PC-3 (cell line): Measurements from ENCODE around the gene PHF11. TPM values are rescaled to one million over a fixed set of nuclear protein-coding genes. Genes with fewer than 3 reads are reported as not detected.
A peak's percentile ranks its signal among the peaks of the same experiment; 100 is the strongest.

Experiments
- ATAC-seq: fragments of 200-7000 bp; cut with Tn5 transposase; 2 replicates; pipeline ENCODE4 v1.9.1; 2020; ENCODE audit warnings: mild to moderate bottlenecking, moderate library complexity
- BruUV-seq: library from RNA; stranded (reverse); fragments of 400-500 nt; replicated peaks from 2 replicates; lab custom pipeline; 2021; lab: Mats Ljungman, UMichigan
- CTCF ChIA-PET: fragments of 300-600 bp; sonication (Branson Sonifier 250); formaldehyde crosslinking; loops from one replicate; lab custom pipeline; 2022; ENCODE audit warnings: antibody characterized with exemption; lab: Charles Lee
- POLR2A ChIA-PET: fragments of 300-600 bp; sonication (Branson Sonifier 250); formaldehyde crosslinking; loops from one replicate; lab custom pipeline; 2022; ENCODE audit warnings: antibody characterized with exemption; ENCODE audit not compliant: unreplicated experiment; lab: Charles Lee
- DNase-seq: peaks from one replicate; pipeline ENCODE4 v3.0.0-alpha.2; 2015
- H2AFZ ChIP-seq: fragments of 300-600 bp; sonication (generic); 2 replicates; pipeline ENCODE4 v1.6.0; 2016; ENCODE audit warnings: antibody characterized with exemption, low read length
- H3F3A ChIP-seq: fragments of 300-600 bp; sonication (generic); one replicate; pipeline ENCODE4 v1.6.0; 2017; ENCODE audit warnings: antibody characterized with exemption, low read length, control low read depth, mild to moderate bottlenecking; ENCODE audit not compliant: unreplicated experiment
- H3K27ac ChIP-seq: fragments of 300-600 bp; sonication (generic); 2 replicates; pipeline ENCODE4 v1.5.1; 2016; ENCODE audit warnings: mild to moderate bottlenecking, low read length
- H3K27me3 ChIP-seq: fragments of 300-600 bp; sonication (generic); 2 replicates; pipeline ENCODE4 v1.6.1; 2016; ENCODE audit warnings: low read length, mixed read lengths
- H3K36me3 ChIP-seq: fragments of 300-600 bp; sonication (generic); 2 replicates; pipeline ENCODE4 v1.6.1; 2016; ENCODE audit warnings: low read depth, mixed run types, low read length, mixed read lengths
- H3K4me1 ChIP-seq: fragments of 300-600 bp; sonication (generic); 2 replicates; pipeline ENCODE4 v1.5.1; 2016; ENCODE audit warnings: low read length; ENCODE audit not compliant: insufficient read depth
- H3K4me2 ChIP-seq: fragments of 300-600 bp; sonication (generic); 2 replicates; pipeline ENCODE4 v1.6.0; 2016; ENCODE audit warnings: low read length
- H3K4me3 ChIP-seq: fragments of 300-600 bp; sonication (generic); 2 replicates; pipeline ENCODE4 v1.5.1; 2016; ENCODE audit warnings: mild to moderate bottlenecking, low read length, mixed read lengths
- H3K79me2 ChIP-seq: fragments of 300-600 bp; sonication (generic); 2 replicates; pipeline ENCODE4 v1.6.1; 2017; ENCODE audit warnings: low read length, mixed read lengths
- H3K9ac ChIP-seq: fragments of 300-600 bp; sonication (generic); 2 replicates; pipeline ENCODE4 v1.6.0; 2016; ENCODE audit warnings: mild to moderate bottlenecking, low read length
- H3K9me2 ChIP-seq: fragments of 300-600 bp; sonication (generic); replicated peaks from 2 replicates; pipeline ENCODE4 v1.6.1; 2016; ENCODE audit warnings: mixed run types, low read length, mixed read lengths
- H3K9me3 ChIP-seq: fragments of 300-600 bp; sonication (generic); 2 replicates; pipeline ENCODE4 v1.6.1; 2016; ENCODE audit warnings: low read length, mixed read lengths
- H4K20me1 ChIP-seq: fragments of 300-600 bp; sonication (generic); 2 replicates; pipeline ENCODE4 v1.6.1; 2016; ENCODE audit warnings: low read length, mixed read lengths
- EZH2 ChIP-seq: fragments of 300-600 bp; sonication (generic); IDR thresholded peaks from one replicate; pipeline ENCODE4 v1.6.1; 2017; ENCODE audit warnings: antibody characterized with exemption, mild to moderate bottlenecking, low read length; ENCODE audit not compliant: unreplicated experiment
- EZH2phosphoT487 ChIP-seq: fragments of 300-600 bp; sonication (generic); IDR thresholded peaks from 2 replicates; pipeline ENCODE4 v1.6.1; 2018; ENCODE audit warnings: mild to moderate bottlenecking, antibody characterized with exemption, low read length, borderline replicate concordance
- intact Hi-C: fragments of 100-400 bp; cut with micrococcal nuclease; formaldehyde crosslinking; loops from 2 replicates; pipeline ENCODE4 v1.9.0; 2023
- total RNA-seq: library from RNA; depleted of rRNA; stranded (reverse); fragments of >200 nt; gene quantifications from 2 replicates; pipeline ENCODE4 v1.2.3, GENCODE V29; 2014
- TF ChIP-seq, protein P1 (sequence below): fragments of 300-600 bp; sonication (generic); conservative IDR thresholded peaks from 2 replicates; pipeline ENCODE4 v1.5.1; 2017; ENCODE audit warnings: antibody characterized with exemption, low read depth, mild to moderate bottlenecking, low read length

PHF11 gene
- total RNA-seq, 1 experiment from 2014 or later: 7.9 TPM

DNA sequence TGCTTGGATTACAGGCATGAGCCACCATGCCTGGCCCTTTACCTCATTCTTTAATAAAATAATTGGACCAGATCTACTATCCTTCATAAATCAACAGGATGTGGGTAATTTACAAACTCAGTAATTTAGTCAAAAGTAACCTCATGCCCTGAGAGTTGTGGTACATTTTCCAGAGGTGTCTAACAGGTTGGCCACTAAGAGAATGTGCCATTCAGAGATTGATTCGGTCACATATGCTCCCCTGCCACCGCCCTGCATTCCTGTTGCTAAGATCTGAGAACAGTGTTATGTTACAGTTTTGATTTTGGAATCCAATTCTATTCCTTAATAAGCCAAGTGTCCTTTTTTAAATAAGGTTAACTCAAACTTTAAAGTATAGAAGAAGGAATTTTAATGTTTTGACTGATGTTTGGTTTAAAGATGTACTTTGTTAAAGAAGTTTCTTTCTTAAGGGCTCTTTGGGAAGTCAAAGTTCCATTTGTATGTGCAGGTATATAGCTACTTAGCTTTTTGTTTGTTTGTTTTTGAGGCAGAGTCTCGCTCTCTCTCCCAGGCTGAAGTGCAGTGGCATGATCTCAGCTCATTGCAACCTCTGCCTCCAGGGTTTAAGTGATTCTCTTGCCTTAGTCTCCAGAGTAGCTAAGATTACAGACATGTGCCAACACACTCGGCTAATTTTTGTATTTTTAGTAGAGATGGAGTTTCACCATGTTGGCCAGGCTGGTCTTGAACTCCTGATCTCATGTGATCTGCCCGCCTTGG, 29.2 kb downstream of the PHF11 start:
- intact Hi-C loops: loop anchor here (10.0 kb wide), 1 partner anchor 80 kb away; no protein-coding TSS in a partner anchor
- no peak overlapping the region for H3K27ac ChIP-seq
- CTCF ChIA-PET: interaction anchor here (0.6 kb wide), 1 partner anchor 77 kb away, joined by 5 read pairs; no protein-coding TSS in a partner anchor

DNA sequence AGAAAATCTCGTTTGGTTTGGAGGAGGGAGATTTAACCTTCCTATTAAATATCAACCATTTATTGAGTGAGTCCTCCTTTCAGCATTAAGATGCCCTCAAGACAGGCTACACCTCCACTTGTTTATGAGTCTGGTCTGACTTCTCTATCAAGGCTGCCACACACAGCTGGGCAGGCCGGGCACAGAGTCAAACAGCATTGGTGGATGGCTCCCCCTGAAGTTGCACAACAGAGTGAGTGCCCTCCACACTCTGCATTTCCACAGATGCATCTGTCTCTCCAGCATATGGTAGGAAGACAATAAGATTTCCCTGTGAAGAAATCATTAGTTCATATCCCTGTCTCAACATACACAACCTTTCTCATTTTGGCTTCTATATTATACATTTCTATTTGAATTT, 31.4 kb downstream of the PHF11 start:
- no peak for ATAC-seq
- Histone ChIP-seq H3K36me3 (no peaks in the 10 kb centered on the region), H3K4me1 (no peaks in the 10 kb centered on the region), H3K9ac (no peak overlapping the region), H4K20me1 (no peaks in the 10 kb centered on the region), H3K4me3 (no peak overlapping the region), H3K79me2 (no peaks in the 10 kb centered on the region), H2AFZ (no peak overlapping the region), H3K27ac (no peak overlapping the region), H3K27me3 (no peaks in the 10 kb centered on the region), H3K9me3 (no peaks in the 10 kb centered on the region), H3K9me2 (no peaks in the 10 kb centered on the region), H3F3A (no peaks in the 10 kb centered on the region), H3K4me2 (no peak overlapping the region)
- no peak for DNase-seq
- intact Hi-C loops: loop anchor here (10.0 kb wide), 1 partner anchor 78 kb away; no protein-coding TSS in a partner anchor
- no TSS peak for BruUV-seq
- TF ChIP-seq EZH2phosphoT487 (no peak), EZH2 (no peak)
- TF ChIP-seq, protein P1, sequence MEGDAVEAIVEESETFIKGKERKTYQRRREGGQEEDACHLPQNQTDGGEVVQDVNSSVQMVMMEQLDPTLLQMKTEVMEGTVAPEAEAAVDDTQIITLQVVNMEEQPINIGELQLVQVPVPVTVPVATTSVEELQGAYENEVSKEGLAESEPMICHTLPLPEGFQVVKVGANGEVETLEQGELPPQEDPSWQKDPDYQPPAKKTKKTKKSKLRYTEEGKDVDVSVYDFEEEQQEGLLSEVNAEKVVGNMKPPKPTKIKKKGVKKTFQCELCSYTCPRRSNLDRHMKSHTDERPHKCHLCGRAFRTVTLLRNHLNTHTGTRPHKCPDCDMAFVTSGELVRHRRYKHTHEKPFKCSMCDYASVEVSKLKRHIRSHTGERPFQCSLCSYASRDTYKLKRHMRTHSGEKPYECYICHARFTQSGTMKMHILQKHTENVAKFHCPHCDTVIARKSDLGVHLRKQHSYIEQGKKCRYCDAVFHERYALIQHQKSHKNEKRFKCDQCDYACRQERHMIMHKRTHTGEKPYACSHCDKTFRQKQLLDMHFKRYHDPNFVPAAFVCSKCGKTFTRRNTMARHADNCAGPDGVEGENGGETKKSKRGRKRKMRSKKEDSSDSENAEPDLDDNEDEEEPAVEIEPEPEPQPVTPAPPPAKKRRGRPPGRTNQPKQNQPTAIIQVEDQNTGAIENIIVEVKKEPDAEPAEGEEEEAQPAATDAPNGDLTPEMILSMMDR: no peak
- ChIA-PET POLR2A (no interaction called here), CTCF (no interaction called here)

More for the DNA sequence above, 29.2 kb downstream of the PHF11 start:
- Histone ChIP-seq H3K4me3 (no peak overlapping the region), H3K79me2 (no peaks in the 10 kb centered on the region), H3K9me2 (no peaks in the 10 kb centered on the region), H4K20me1 (no peaks in the 10 kb centered on the region), H3K36me3 (no peaks in the 10 kb centered on the region), H3K9me3 (no peaks in the 10 kb centered on the region), H3K4me1 (no peaks in the 10 kb centered on the region), H3F3A (no peaks in the 10 kb centered on the region), H2AFZ (no peak overlapping the region), H3K9ac (no peak overlapping the region), H3K4me2 (no peak overlapping the region), H3K27me3 (no peaks in the 10 kb centered on the region)
- peak; percentile 11 for DNase-seq
- POLR2A ChIA-PET: no interaction called here
- ATAC-seq: peak; percentile 72
- no TSS peak for BruUV-seq
- TF ChIP-seq EZH2phosphoT487 (no peak), EZH2 (no peak)

DNA sequence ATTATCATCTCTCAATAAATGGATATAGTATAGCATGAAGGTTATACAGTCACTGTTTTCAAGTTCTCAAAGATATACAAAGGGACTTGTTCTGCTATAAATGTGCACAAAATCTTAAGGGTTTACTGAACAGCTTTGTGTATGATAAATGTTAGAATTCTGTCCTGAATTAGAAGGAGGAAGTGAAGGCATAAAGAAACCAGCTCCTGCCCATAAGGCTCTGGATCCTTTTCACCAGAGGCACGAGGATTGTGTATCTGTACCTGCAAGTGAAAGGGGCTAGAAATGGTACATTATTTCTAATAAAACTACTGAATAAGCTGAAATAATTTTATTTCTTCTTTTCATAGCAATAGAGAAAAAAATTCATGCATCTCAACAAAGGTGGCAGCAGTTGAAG, 32.4 kb downstream of the PHF11 start:
- no peaks in the 10 kb centered on the region for H3K27me3 ChIP-seq
- DNase-seq (no peak), ATAC-seq (no peak)
- no TSS peak for BruUV-seq
- no peak overlapping the region for H3K4me2 ChIP-seq
- no peaks in the 10 kb centered on the region for H3K79me2 ChIP-seq
- H3K4me1 ChIP-seq: no peaks in the 10 kb centered on the region
- H3F3A ChIP-seq: no peaks in the 10 kb centered on the region
- POLR2A ChIA-PET: no interaction called here
- no peak overlapping the region for H3K9ac ChIP-seq
- H3K9me2 ChIP-seq: no peaks in the 10 kb centered on the region
- H3K36me3 ChIP-seq: no peaks in the 10 kb centered on the region
- TF ChIP-seq, protein P1: no peak
- TF ChIP-seq EZH2: no peak
- TF ChIP-seq EZH2phosphoT487: no peak
- no peak overlapping the region for H2AFZ ChIP-seq
- no peaks in the 10 kb centered on the region for H4K20me1 ChIP-seq
- H3K27ac ChIP-seq: no peak overlapping the region
- H3K9me3 ChIP-seq: no peaks in the 10 kb centered on the region
- CTCF ChIA-PET: interaction anchor here (0.6 kb wide), 1 partner anchor 11 kb away, joined by 3 read pairs; no protein-coding TSS in a partner anchor
- intact Hi-C loops: loop anchor here (10.0 kb wide), 1 partner anchor 77 kb away; no protein-coding TSS in a partner anchor
- no peak overlapping the region for H3K4me3 ChIP-seq
